ENCODE measurements around the gene ICAM5. TPM values are rescaled to one million over a fixed set of nuclear protein-coding genes. Genes with fewer than 3 reads are reported as not detected.

ICAM5 gene
- total and polyA plus RNA-seq, 2 donors (not counting 1 experiment from before 2014, with no cell fraction given) = 0.47 to 2.5 TPM

DNA sequence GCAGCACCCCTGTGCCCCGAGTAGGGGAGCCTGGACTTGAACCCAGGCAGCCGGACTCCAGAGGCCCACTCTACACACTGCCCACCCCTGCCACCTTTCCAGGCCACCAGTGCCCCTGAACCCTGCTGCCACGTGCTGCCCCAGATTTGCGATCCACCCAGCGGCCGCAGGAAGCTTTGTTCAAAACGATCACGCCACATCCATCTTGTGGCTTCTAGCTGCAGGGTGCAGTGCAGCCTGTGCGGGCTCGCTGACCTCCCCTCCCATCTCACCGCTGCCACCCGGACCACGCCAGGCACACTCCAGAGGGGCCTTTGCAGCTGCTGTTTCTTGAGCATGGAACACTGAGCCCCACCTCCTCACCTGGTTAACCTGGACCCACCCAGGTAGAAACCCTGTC, 39.8 kb downstream of the ICAM5 start:
- no peak for DNase-seq (ENCODE audit: low read depth in 2 of 2)
- no peak overlapping the region for H2AFZ ChIP-seq (ENCODE audit: low read length)
- H3K4me3 ChIP-seq (replicated peaks in 1 of 4; ENCODE audit: control extremely low read depth in 1 of 4, insufficient read depth in 1 of 4, low read depth in 3 of 4, low read length in 4 of 4) = no peak overlapping the region
- H3K79me2 ChIP-seq (ENCODE audit: control insufficient read depth, insufficient read depth, low read length) = peaks cover 26% of the 10 kb centered on the region
- no peaks in the 10 kb centered on the region for H3K9me3 ChIP-seq (ENCODE audit: control insufficient read depth, insufficient read depth, low read depth, low read length)
- H3K9ac ChIP-seq (ENCODE audit: insufficient read depth, low read length) = no peak overlapping the region
- peaks cover 11% of the 10 kb centered on the region for H3K4me1 ChIP-seq (ENCODE audit: control insufficient read depth, extremely low read depth, insufficient read depth, low read length)
- TF ChIP-seq EZH2 (IDR thresholded peaks at IDR 0.05; ENCODE audit: low read length, missing control alignments) = no peak
- TF ChIP-seq, protein P1, sequence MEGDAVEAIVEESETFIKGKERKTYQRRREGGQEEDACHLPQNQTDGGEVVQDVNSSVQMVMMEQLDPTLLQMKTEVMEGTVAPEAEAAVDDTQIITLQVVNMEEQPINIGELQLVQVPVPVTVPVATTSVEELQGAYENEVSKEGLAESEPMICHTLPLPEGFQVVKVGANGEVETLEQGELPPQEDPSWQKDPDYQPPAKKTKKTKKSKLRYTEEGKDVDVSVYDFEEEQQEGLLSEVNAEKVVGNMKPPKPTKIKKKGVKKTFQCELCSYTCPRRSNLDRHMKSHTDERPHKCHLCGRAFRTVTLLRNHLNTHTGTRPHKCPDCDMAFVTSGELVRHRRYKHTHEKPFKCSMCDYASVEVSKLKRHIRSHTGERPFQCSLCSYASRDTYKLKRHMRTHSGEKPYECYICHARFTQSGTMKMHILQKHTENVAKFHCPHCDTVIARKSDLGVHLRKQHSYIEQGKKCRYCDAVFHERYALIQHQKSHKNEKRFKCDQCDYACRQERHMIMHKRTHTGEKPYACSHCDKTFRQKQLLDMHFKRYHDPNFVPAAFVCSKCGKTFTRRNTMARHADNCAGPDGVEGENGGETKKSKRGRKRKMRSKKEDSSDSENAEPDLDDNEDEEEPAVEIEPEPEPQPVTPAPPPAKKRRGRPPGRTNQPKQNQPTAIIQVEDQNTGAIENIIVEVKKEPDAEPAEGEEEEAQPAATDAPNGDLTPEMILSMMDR (conservative IDR thresholded peaks at IDR 0.05 in 1 of 2, IDR thresholded peaks at IDR 0.05 in 1 of 2; ENCODE audit: low read depth in 1 of 2, low read length in 2 of 2) = no peak
- H4K20me1 ChIP-seq (ENCODE audit: control insufficient read depth, extremely low read depth, insufficient read depth, low read length) = no peaks in the 10 kb centered on the region
- H3K36me3 ChIP-seq (ENCODE audit: control insufficient read depth, insufficient read depth, low read length) = peaks cover 28% of the 10 kb centered on the region
- H3K27me3 ChIP-seq (ENCODE audit: control insufficient read depth, insufficient read depth, low read length) = no peaks in the 10 kb centered on the region
- H3K27ac ChIP-seq (ENCODE audit: insufficient read depth, low read length) = no peak overlapping the region
- H3K4me2 ChIP-seq (ENCODE audit: extremely low read depth, insufficient read depth, low read length) = no peak overlapping the region

DNA sequence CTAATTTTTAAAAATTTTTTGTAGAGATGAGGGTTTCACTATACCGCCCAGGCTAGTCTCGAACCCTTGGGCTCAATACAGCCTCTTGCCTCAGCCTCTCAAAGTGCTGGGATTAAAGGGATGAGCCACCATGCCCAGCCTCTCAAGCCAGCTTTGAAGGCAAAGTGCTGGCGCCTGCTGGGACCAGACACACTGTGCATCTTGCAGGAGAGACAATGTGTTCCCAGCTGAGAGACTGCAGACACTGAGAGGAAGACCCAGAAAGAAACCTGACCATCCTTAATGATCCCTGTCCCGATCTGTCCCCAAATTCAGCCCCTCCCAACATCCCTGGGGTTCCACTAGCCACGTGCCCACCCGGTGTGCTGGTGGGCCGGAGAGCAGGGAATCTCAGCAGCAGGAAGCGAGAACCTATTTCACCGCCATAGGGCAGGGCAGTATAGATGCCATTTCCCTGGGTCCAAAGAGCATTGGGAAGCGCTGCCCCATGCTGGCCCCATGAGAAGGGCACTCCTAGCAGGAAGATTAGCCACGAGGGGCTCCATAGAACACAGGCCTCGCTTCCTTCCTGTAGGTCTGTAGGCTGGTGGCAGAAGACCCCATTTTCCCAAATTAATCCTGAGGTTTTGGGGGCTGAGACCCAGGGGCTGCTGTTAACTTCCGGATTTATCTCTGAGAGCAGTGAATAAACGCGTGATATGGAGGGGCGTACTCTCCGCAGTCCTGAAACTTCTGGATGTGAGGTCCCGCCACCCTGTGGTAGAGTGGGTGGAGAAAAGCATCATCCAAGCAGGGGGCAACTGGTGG, 42.6 kb downstream of the ICAM5 start:
- Histone ChIP-seq H3K27ac (ENCODE audit: insufficient read depth, low read length) (peak overlapping the region; percentile 96), H3K27me3 (ENCODE audit: control insufficient read depth, insufficient read depth, low read length) (no peaks in the 10 kb centered on the region), H3K79me2 (ENCODE audit: control insufficient read depth, insufficient read depth, low read length) (peaks cover 26% of the 10 kb centered on the region), H3K36me3 (ENCODE audit: control insufficient read depth, insufficient read depth, low read length) (peaks cover 23% of the 10 kb centered on the region), H3K4me3 (replicated peaks in 1 of 4; ENCODE audit: control extremely low read depth in 1 of 4, insufficient read depth in 1 of 4, low read depth in 3 of 4, low read length in 4 of 4) (peak overlapping the region; percentile 85 to 98 (median 90)), H3K9ac (ENCODE audit: insufficient read depth, low read length) (peak overlapping the region; percentile 99), H3K9me3 (ENCODE audit: control insufficient read depth, insufficient read depth, low read depth, low read length) (no peaks in the 10 kb centered on the region), H3K4me1 (ENCODE audit: control insufficient read depth, extremely low read depth, insufficient read depth, low read length) (peaks cover 13% of the 10 kb centered on the region), H2AFZ (ENCODE audit: low read length) (peak overlapping the region; percentile 19), H3K4me2 (ENCODE audit: extremely low read depth, insufficient read depth, low read length) (peak overlapping the region; percentile 100), H4K20me1 (ENCODE audit: control insufficient read depth, extremely low read depth, insufficient read depth, low read length) (no peaks in the 10 kb centered on the region)
- no peak for TF ChIP-seq EZH2 (IDR thresholded peaks at IDR 0.05; ENCODE audit: low read length, missing control alignments)
- TF ChIP-seq, protein P1 (conservative IDR thresholded peaks at IDR 0.05 in 1 of 2, IDR thresholded peaks at IDR 0.05 in 1 of 2; ENCODE audit: low read depth in 1 of 2, low read length in 2 of 2) = no peak
- DNase-seq (ENCODE audit: low read depth in 2 of 2) = no peak

DNA sequence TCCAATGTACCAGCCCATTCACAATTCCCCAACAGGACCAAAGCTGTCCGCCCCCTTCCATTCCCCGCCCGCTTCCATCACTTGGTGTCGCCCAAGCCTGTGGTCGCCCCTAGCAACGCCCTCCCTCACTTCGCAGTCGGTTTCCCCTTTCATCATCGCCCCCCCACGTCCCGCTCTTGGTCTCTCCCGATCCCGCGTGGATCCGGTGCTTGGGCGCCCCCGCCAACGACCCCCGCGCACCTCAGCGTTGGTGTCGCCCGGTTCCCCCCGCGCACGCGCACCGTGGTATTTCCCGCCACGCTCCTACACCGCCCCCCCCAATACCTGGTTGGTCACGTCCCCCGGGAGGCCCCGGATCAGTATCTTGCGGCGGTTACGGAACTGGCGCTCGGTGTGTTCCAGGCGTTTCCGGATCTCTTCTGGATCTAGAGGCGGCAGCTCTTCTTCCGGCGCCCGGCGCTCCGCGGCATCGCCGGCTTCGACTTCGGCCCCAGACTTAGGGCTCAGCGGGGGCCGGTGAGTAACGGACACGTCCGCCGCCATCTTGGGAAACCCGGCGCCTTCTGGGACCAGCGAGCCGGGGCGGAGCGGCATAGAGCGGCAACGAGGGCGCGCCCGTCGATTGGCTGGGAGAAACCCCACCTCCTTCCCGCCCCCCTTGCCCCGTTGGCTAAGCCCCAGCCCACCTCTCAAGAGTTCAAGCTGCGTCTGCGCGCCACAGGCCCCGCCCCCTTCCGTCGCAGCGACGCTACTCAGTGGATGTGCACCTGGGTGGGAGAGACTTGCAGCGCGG, 43.4 kb downstream of the ICAM5 start, which contains the start of gene RAVER1:
TSS of gene RAVER1 (minus strand) at position 565 of the 793 bp plus-strand sequence. CDS start at position 543, 22 bp downstream.
- DNase-seq (ENCODE audit: low read depth in 2 of 2) = peak; percentile 96 to 97
- Histone ChIP-seq H3K4me2 (ENCODE audit: extremely low read depth, insufficient read depth, low read length) (peak within 1 kb of the TSS; percentile 100), H3K36me3 (ENCODE audit: control insufficient read depth, insufficient read depth, low read length) (peaks cover 17% of the 10 kb centered on the region), H3K4me3 (replicated peaks in 1 of 4; ENCODE audit: control extremely low read depth in 1 of 4, insufficient read depth in 1 of 4, low read depth in 3 of 4, low read length in 4 of 4) (peak within 1 kb of the TSS; percentile 85 to 98 (median 90)), H3K9ac (ENCODE audit: insufficient read depth, low read length) (peak within 1 kb of the TSS; percentile 99), H3K4me1 (ENCODE audit: control insufficient read depth, extremely low read depth, insufficient read depth, low read length) (peaks cover 13% of the 10 kb centered on the region), H3K27me3 (ENCODE audit: control insufficient read depth, insufficient read depth, low read length) (no peaks in the 10 kb centered on the region), H3K79me2 (ENCODE audit: control insufficient read depth, insufficient read depth, low read length) (peaks cover 26% of the 10 kb centered on the region), H3K27ac (ENCODE audit: insufficient read depth, low read length) (peak within 1 kb of the TSS; percentile 96), H3K9me3 (ENCODE audit: control insufficient read depth, insufficient read depth, low read depth, low read length) (no peaks in the 10 kb centered on the region), H2AFZ (ENCODE audit: low read length) (peak within 1 kb of the TSS; percentile 95), H4K20me1 (ENCODE audit: control insufficient read depth, extremely low read depth, insufficient read depth, low read length) (no peaks in the 10 kb centered on the region)
- TF ChIP-seq, protein P1 (conservative IDR thresholded peaks at IDR 0.05 in 1 of 2, IDR thresholded peaks at IDR 0.05 in 1 of 2; ENCODE audit: low read depth in 1 of 2, low read length in 2 of 2) = no peak
- TF ChIP-seq EZH2 (IDR thresholded peaks at IDR 0.05; ENCODE audit: low read length, missing control alignments) = no peak
